H1 (cell line): ENCODE data around the gene SBNO2. TPM values are rescaled to one million over a fixed set of nuclear protein-coding genes. Genes with fewer than 3 reads are reported as not detected.

ENCODE experiments used
- CTCF ChIA-PET: fragments of 300-600 bp; sonication (Branson Sonifier 250); formaldehyde crosslinking; loops from one replicate; lab custom pipeline; 2021; ENCODE audit not compliant: partially characterized antibody; lab: Charles Lee
- POLR2A ChIA-PET: fragments of 300-600 bp; sonication (Branson Sonifier 250); formaldehyde crosslinking; loops from one replicate; lab custom pipeline; 2021; ENCODE audit warnings: inconsistent platforms; ENCODE audit not compliant: partially characterized antibody; lab: Charles Lee
- DNase-seq, 2 experiments: peaks; one replicate each; pipeline versions ENCODE4 v3.0.0 to v3.0.0-alpha.2; 2010 to 2022; ENCODE audit warnings: low spot score in 2 of 2, low read depth in 1 of 2, mixed read lengths in 1 of 2
- FAIRE-seq: peaks from 2 replicates; lab custom pipeline; 2011; peaks lifted over from hg19 to GRCh38; lab: Jason Lieb, UNC
- H2AFZ ChIP-seq: 2 replicates; pipeline ENCODE4 v1.8.1; 2012; ENCODE audit warnings: low read length, inconsistent platforms
- H2AK5ac ChIP-seq: 2 replicates; pipeline ENCODE4 v1.6.1; 2013; ENCODE audit warnings: low read depth, low read length
- H2BK120ac ChIP-seq: replicated peaks from 2 replicates; pipeline ENCODE3; 2013; ENCODE audit warnings: low read depth, low read length, inconsistent platforms
- H2BK12ac ChIP-seq: 2 replicates; pipeline ENCODE4 v1.6.1; 2013; ENCODE audit warnings: low read depth, low read length
- H2BK15ac ChIP-seq: 2 replicates; pipeline ENCODE4 v1.6.1; 2013; ENCODE audit warnings: low read length
- H2BK20ac ChIP-seq: 2 replicates; pipeline ENCODE4 v1.6.1; 2013; ENCODE audit warnings: low read length
- H2BK5ac ChIP-seq: 2 replicates; pipeline ENCODE4 v1.6.1; 2013; ENCODE audit warnings: low read depth, low read length
- H3K14ac ChIP-seq: 2 replicates; pipeline ENCODE4 v1.6.1; 2013; ENCODE audit warnings: inconsistent platforms; ENCODE audit not compliant: insufficient read length
- H3K18ac ChIP-seq: 2 replicates; pipeline ENCODE4 v1.6.1; 2013; ENCODE audit warnings: low read length; ENCODE audit errors: extremely low read depth
- H3K23ac ChIP-seq: 2 replicates; pipeline ENCODE4 v1.6.1; 2013; ENCODE audit warnings: inconsistent platforms; ENCODE audit not compliant: insufficient read length
- H3K23me2 ChIP-seq: 2 replicates; pipeline ENCODE4 v1.6.1; 2013; ENCODE audit warnings: low read depth, low read length
- H3K27ac ChIP-seq: 2 replicates; pipeline ENCODE4 v1.6.1; 2011; ENCODE audit warnings: low read depth, low read length, inconsistent platforms
- H3K27me3 ChIP-seq, 4 experiments: replicated peaks in 1 of 4; 1 replicate in 1 of 4; 2 replicates in 3 of 4; pipeline versions ENCODE4 v1.6.1 to v1.8.1; 2011 to 2013; ENCODE audit warnings: low read length in 3 of 4, mild to moderate bottlenecking in 3 of 4, inconsistent platforms in 2 of 4, mixed read lengths in 2 of 4, moderate library complexity in 1 of 4; ENCODE audit not compliant: control insufficient read depth in 3 of 4, insufficient read depth in 3 of 4; ENCODE audit errors: extremely low read depth in 1 of 4
- H3K36me3 ChIP-seq, 4 experiments: 2 replicates each; pipeline versions ENCODE4 v1.6.1 to v1.8.1; 2011 to 2013; ENCODE audit warnings: mild to moderate bottlenecking in 4 of 4, low read length in 3 of 4, moderate library complexity in 2 of 4, control low read depth in 1 of 4, inconsistent platforms in 1 of 4; ENCODE audit not compliant: insufficient read depth in 4 of 4, control insufficient read depth in 2 of 4
- H3K4ac ChIP-seq: replicated peaks from 2 replicates; pipeline ENCODE3; 2013; ENCODE audit warnings: low read length, low read depth, mixed read lengths, inconsistent platforms; ENCODE audit not compliant: insufficient read length
- H3K4me1 ChIP-seq, 4 experiments: replicated peaks in 1 of 4; 1 replicate in 1 of 4; 2 replicates in 3 of 4; pipeline versions ENCODE4 v1.6.1 to v1.8.1; 2011 to 2013; ENCODE audit warnings: low read length in 3 of 4, inconsistent platforms in 2 of 4, mixed read lengths in 1 of 4; ENCODE audit not compliant: insufficient read depth in 4 of 4, control insufficient read depth in 3 of 4
- H3K4me2 ChIP-seq, 2 experiments: 2 replicates each; pipeline versions ENCODE4 v1.6.1 to v1.8.1; 2011 to 2013; ENCODE audit warnings: low read depth in 2 of 2, low read length in 2 of 2, control low read depth in 1 of 2, inconsistent platforms in 1 of 2, mild to moderate bottlenecking in 1 of 2; ENCODE audit not compliant: insufficient read depth in 1 of 2
- H3K4me3 ChIP-seq, 4 experiments: fragments of 200-600, 300-600 bp in 1 of 4; sonication (generic), shearing (Covaris generic), sonication (Bioruptor Twin) in 1 of 4; 2 replicates each; pipeline versions ENCODE4 v1.5.1 to v1.8.1; 2011 to 2016; ENCODE audit warnings: low read length in 4 of 4, low read depth in 3 of 4, control low read depth in 2 of 4, inconsistent platforms in 2 of 4, mild to moderate bottlenecking in 2 of 4, mixed read lengths in 1 of 4, moderate library complexity in 1 of 4; ENCODE audit not compliant: insufficient read depth in 2 of 4; ENCODE audit errors: extremely low read depth in 1 of 4
- H3K56ac ChIP-seq: replicated peaks from 2 replicates; pipeline ENCODE3; 2013; ENCODE audit warnings: low read depth, mild to moderate bottlenecking, mixed read lengths, low read length, inconsistent platforms; ENCODE audit not compliant: insufficient read length
- H3K79me1 ChIP-seq: 2 replicates; pipeline ENCODE4 v1.6.1; 2013; ENCODE audit warnings: low read depth, low read length, control low read depth
- H3K79me2 ChIP-seq, 2 experiments: 2 replicates each; pipeline versions ENCODE4 v1.6.1 to v1.8.1; 2012 to 2013; ENCODE audit warnings: low read length in 2 of 2, mild to moderate bottlenecking in 2 of 2, inconsistent platforms in 1 of 2; ENCODE audit not compliant: insufficient read depth in 2 of 2, control insufficient read depth in 1 of 2
- H3K9ac ChIP-seq, 4 experiments: replicated peaks in 1 of 4; 1 replicate in 1 of 4; 2 replicates in 3 of 4; pipeline versions ENCODE4 v1.6.1 to v1.8.1; 2011 to 2013; ENCODE audit warnings: low read depth in 3 of 4, low read length in 3 of 4, control low read depth in 2 of 4, mild to moderate bottlenecking in 2 of 4, moderate library complexity in 2 of 4, inconsistent platforms in 1 of 4; ENCODE audit errors: extremely low read depth in 1 of 4
- H3K9me3 ChIP-seq, 2 experiments: 2 replicates each; pipeline versions ENCODE4 v1.6.1 to v1.8.1; 2012 to 2013; ENCODE audit warnings: mild to moderate bottlenecking in 2 of 2, moderate library complexity in 2 of 2, control low read depth in 1 of 2, inconsistent platforms in 1 of 2, low read depth in 1 of 2, low read length in 1 of 2, mixed read lengths in 1 of 2; ENCODE audit not compliant: insufficient read depth in 2 of 2
- H4K20me1 ChIP-seq, 2 experiments: replicated peaks in 1 of 2; 2 replicates each; pipeline versions ENCODE3 to v1.8.1; 2011 to 2013; ENCODE audit warnings: inconsistent platforms in 2 of 2, low read length in 2 of 2, mild to moderate bottlenecking in 1 of 2; ENCODE audit not compliant: insufficient read depth in 2 of 2, control insufficient read depth in 1 of 2
- H4K5ac ChIP-seq: 2 replicates; pipeline ENCODE4 v1.6.1; 2013; ENCODE audit warnings: low read length, low read depth, mixed read lengths, inconsistent platforms; ENCODE audit not compliant: insufficient read length
- H4K8ac ChIP-seq: 2 replicates; pipeline ENCODE4 v1.8.0; 2013; ENCODE audit warnings: mild to moderate bottlenecking, moderate library complexity, low read length, inconsistent platforms; ENCODE audit not compliant: insufficient read depth; ENCODE audit errors: extremely low read depth
- H4K91ac ChIP-seq: replicated peaks from 2 replicates; pipeline ENCODE3; 2013; ENCODE audit warnings: low read length, mixed read lengths, inconsistent platforms; ENCODE audit not compliant: insufficient read length
- ATF3 ChIP-seq: IDR thresholded peaks from 2 replicates; pipeline ENCODE4 v1.6.1; 2011; ENCODE audit warnings: low read depth, mild to moderate bottlenecking, low read length; ENCODE audit not compliant: insufficient read depth
- EP300 ChIP-seq, 2 experiments: IDR thresholded peaks; 1 replicate in 1 of 2; 2 replicates in 1 of 2; pipeline ENCODE4 v1.6.1; 2011 to 2012; ENCODE audit warnings: low read depth in 2 of 2, low read length in 2 of 2, mild to moderate bottlenecking in 2 of 2, borderline replicate concordance in 1 of 2, inconsistent platforms in 1 of 2, moderate library complexity in 1 of 2
- HDAC2 ChIP-seq, 2 experiments: fragments of 300-600 bp in 1 of 2; sonication (generic) in 1 of 2; IDR thresholded peaks; 2 replicates each; pipeline ENCODE4 v1.6.1; 2011 to 2012; ENCODE audit warnings: low read depth in 2 of 2, low read length in 2 of 2, mild to moderate bottlenecking in 2 of 2, moderate library complexity in 2 of 2, borderline replicate concordance in 1 of 2, inconsistent platforms in 1 of 2
- JUN ChIP-seq: IDR thresholded peaks from 2 replicates; pipeline ENCODE4 v1.6.1; 2011; ENCODE audit warnings: low read depth, mild to moderate bottlenecking, improper control_type of control experiment, low read length
- POU5F1 ChIP-seq: IDR thresholded peaks from 2 replicates; pipeline ENCODE4 v1.6.1; 2011; ENCODE audit warnings: low read depth, mild to moderate bottlenecking, low read length, moderate library complexity
- RFX5 ChIP-seq: IDR thresholded peaks from 2 replicates; pipeline ENCODE4 v1.6.1; 2011; ENCODE audit warnings: low read depth, low read length, improper control_type of control experiment, borderline replicate concordance
- RNF2 ChIP-seq: fragments of 200-900, 300-1000 bp; sonication (generic); IDR thresholded peaks from 2 replicates; pipeline ENCODE4 v1.7.1; 2016; ENCODE audit warnings: borderline replicate concordance, low read depth, mild to moderate bottlenecking, antibody characterized with exemption, low read length; ENCODE audit not compliant: poor library complexity, severe bottlenecking; ENCODE audit errors: missing control alignments
- SP2 ChIP-seq: IDR thresholded peaks from 2 replicates; pipeline ENCODE4 v1.6.1; 2012; ENCODE audit warnings: mild to moderate bottlenecking, low read length, inconsistent platforms
- WGBS, 2 experiments: shearing (Covaris generic) in 1 of 2; methylation state at CpG; one replicate each; pipeline versions ENCODE4 v1.1.6 to v1.1.7; 2013 to 2015; ENCODE audit warnings: low lambda C conversion rate in 2 of 2, mixed read lengths in 2 of 2, inconsistent platforms in 1 of 2, low coverage in 1 of 2, missing lambda C conversion rate in 1 of 2; ENCODE audit not compliant: insufficient replicate concordance in 2 of 2, insufficient coverage in 1 of 2, insufficient read length in 1 of 2; ENCODE audit errors: extremely low coverage in 1 of 2, missing lambda C conversion rate in 1 of 2; 5-methylcytosine and 5-hydroxymethylcytosine counted together
- polyA plus RNA-seq, 7 experiments: library from polyadenylated mRNA; depleted of rRNA in 3 of 7; stranded (reverse) in 5 of 7; unstranded in 2 of 7; fragments of >200 nt in 5 of 7; fragments of 200-250 nt in 2 of 7; gene quantifications; 1 replicate in 5 of 7; 2 replicates in 1 of 7; 4 replicates in 1 of 7; pipeline versions ENCODE4 v1.2.1 to v1.2.3, GENCODE V29; 2011 to 2013; ENCODE audit warnings: missing spikeins in 2 of 7, mixed read lengths in 2 of 7
- total RNA-seq: library from RNA; stranded (reverse); fragmentation: NEBNext Ultra II Directional; extraction: Animal tissue kit (Norgen Biotek cat#: 25700); gene quantifications from 2 replicates; pipeline ENCODE4 v1.2.1, GENCODE V29; 2021

The SBNO2 gene
- total and polyA plus RNA-seq, 2 of the 8 experiments (the other 6 are each of a cell fraction or from before 2014, with no cell fraction given): 12.2 to 31.4 TPM

DNA sequence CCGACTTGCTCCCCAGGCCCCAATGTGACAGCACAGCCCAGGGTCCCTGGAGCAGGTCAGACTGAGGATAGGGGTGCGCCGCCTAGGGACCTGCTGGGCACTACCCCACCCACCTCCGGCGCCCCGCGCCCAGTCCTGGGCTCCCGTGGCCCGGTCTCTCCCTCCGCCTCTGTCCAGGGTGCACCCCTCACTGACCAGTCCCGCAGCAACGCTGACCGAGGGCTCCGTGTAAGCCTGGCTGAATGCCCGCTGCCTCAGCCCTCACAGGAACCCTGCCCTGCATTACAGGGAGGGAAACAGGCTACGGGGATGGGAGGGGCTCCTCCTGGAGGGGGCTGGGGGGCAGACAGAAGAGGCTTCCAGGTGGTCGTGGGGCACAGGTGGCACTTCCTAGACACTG is 38.6 kb downstream of the SBNO2 start:
- DNase-seq (no peak), FAIRE-seq (no peak)
- no peaks in the 10 kb centered on the region for H3K27me3 ChIP-seq
- H3K4ac ChIP-seq: no peak overlapping the region
- H3K23ac ChIP-seq: no peak overlapping the region
- H3K4me2 ChIP-seq: no peak overlapping the region
- H3K4me1 ChIP-seq: peaks cover 0 to 16% (median 7%) of the 10 kb centered on the region in 4 experiments; a peak in 6 of 7 replicates
- WGBS, 2 experiments: 93% methylated on average over 8 of the region's 17 CpGs; no CpG with 5 or more reads in 1 of the 2 experiments
- no peak overlapping the region for H4K91ac ChIP-seq
- H3K79me2 ChIP-seq: no peaks in the 10 kb centered on the region; a peak in 1 of 4 replicates
- H2AK5ac ChIP-seq: no peak overlapping the region
- H3K9ac ChIP-seq: no peak overlapping the region
- H3K79me1 ChIP-seq: peaks cover 9% of the 10 kb centered on the region
- H3K56ac ChIP-seq: no peak overlapping the region
- no peaks in the 10 kb centered on the region for H3K9me3 ChIP-seq
- no peak overlapping the region for H4K8ac ChIP-seq
- H3K14ac ChIP-seq: no peak overlapping the region
- no peaks in the 10 kb centered on the region for H3K36me3 ChIP-seq
- CTCF ChIA-PET: interaction anchor here (0.9 to 1.3 kb wide), 2 partner anchors 43 to 54 kb away, joined by 3 to 5 read pairs; no protein-coding TSS in a partner anchor
- H4K20me1 ChIP-seq: peaks cover 2 to 8% of the 10 kb centered on the region in 2 experiments
- H3K27ac ChIP-seq: no peak overlapping the region
- TF ChIP-seq SP2: no peak
- TF ChIP-seq JUN: no peak
- TF ChIP-seq RFX5: no peak
- TF ChIP-seq EP300 (IDR thresholded peaks at IDR 0.05; ENCODE audit: borderline replicate concordance in 1 of 2, low read depth in 2 of 2, low read length in 2 of 2): no peak
- TF ChIP-seq HDAC2 (IDR thresholded peaks at IDR 0.05; ENCODE audit: borderline replicate concordance in 1 of 2, low read depth in 2 of 2, low read length in 2 of 2): no peak
- no peak for TF ChIP-seq POU5F1
- no peak for TF ChIP-seq ATF3
- TF ChIP-seq RNF2: no peak
- no peak overlapping the region for H4K5ac ChIP-seq
- no peak overlapping the region for H2BK20ac ChIP-seq
- POLR2A ChIA-PET: no interaction called here
- no peak overlapping the region for H2BK120ac ChIP-seq
- no peak overlapping the region for H3K4me3 ChIP-seq
- H2BK5ac ChIP-seq: no peak overlapping the region; the same call in 1 of the 2 replicates
- no peak overlapping the region for H2BK12ac ChIP-seq
- no peak overlapping the region for H2AFZ ChIP-seq
- peaks cover 4% of the 10 kb centered on the region; the same call in 1 of the 2 replicates for H3K23me2 ChIP-seq
- no peak overlapping the region for H2BK15ac ChIP-seq
- no peak overlapping the region for H3K18ac ChIP-seq
